Activated CD4-positive, CD25-positive, alpha-beta regulatory T cell (primary cell): ENCODE measurements around the gene SRRD.
"Not testable (repeated sequence)": the region's sequence is repeated elsewhere in the genome, so short reads cannot be mapped to it uniquely, and the experiment has no call there.

Source experiments
- DNase-seq, 4 experiments: peaks; one replicate each; lab custom pipeline; 2025; lab: John Stamatoyannopoulos, UW

The SRRD gene

GRCh38 chr22:26522592-26522991 lies 38.9 kb downstream of the SRRD start:
- DNase-seq = no peak

- DNase-seq = no peak
Observed at GRCh38 chr22:26524870-26525269, 41.2 kb downstream of the SRRD start.

GRCh38 chr22:26525946-26526564 lies 42.4 kb downstream of the SRRD start:
- DNase-seq = no peak

- no peak for DNase-seq
Observed at GRCh38 chr22:26527167-26527566, 43.5 kb downstream of the SRRD start.

- DNase-seq = no peak
Observed at GRCh38 chr22:26527574-26528465, 44.1 kb downstream of the SRRD start.

- DNase-seq = not testable (repeated sequence)
Observed at GRCh38 chr22:26528518-26528917, 44.8 kb downstream of the SRRD start.

GRCh38 chr22:26529345-26529744 lies 45.7 kb downstream of the SRRD start:
- DNase-seq = no peak

- no peak for DNase-seq
Observed at GRCh38 chr22:26534171-26534855, 50.6 kb downstream of the SRRD start.

GRCh38 chr22:26534874-26535602 lies 51.4 kb downstream of the SRRD start:
- DNase-seq = no peak

- DNase-seq = no peak
Observed at GRCh38 chr22:26535603-26535908, 51.9 kb downstream of the SRRD start.

- no peak for DNase-seq
Observed at GRCh38 chr22:26536056-26536761, 52.5 kb downstream of the SRRD start.

GRCh38 chr22:26536762-26537134 lies 53.1 kb downstream of the SRRD start:
- DNase-seq = no peak

GRCh38 chr22:26540119-26540518 lies 56.4 kb downstream of the SRRD start:
- DNase-seq = no peak

- DNase-seq = no peak
Observed at GRCh38 chr22:26541167-26541819, 57.6 kb downstream of the SRRD start.

- DNase-seq = no peak
Observed at GRCh38 chr22:26542831-26543230, 59.2 kb downstream of the SRRD start.
